Measurements from ENCODE around the gene PCDHGA1.

PCDHGA1 gene

DNA sequence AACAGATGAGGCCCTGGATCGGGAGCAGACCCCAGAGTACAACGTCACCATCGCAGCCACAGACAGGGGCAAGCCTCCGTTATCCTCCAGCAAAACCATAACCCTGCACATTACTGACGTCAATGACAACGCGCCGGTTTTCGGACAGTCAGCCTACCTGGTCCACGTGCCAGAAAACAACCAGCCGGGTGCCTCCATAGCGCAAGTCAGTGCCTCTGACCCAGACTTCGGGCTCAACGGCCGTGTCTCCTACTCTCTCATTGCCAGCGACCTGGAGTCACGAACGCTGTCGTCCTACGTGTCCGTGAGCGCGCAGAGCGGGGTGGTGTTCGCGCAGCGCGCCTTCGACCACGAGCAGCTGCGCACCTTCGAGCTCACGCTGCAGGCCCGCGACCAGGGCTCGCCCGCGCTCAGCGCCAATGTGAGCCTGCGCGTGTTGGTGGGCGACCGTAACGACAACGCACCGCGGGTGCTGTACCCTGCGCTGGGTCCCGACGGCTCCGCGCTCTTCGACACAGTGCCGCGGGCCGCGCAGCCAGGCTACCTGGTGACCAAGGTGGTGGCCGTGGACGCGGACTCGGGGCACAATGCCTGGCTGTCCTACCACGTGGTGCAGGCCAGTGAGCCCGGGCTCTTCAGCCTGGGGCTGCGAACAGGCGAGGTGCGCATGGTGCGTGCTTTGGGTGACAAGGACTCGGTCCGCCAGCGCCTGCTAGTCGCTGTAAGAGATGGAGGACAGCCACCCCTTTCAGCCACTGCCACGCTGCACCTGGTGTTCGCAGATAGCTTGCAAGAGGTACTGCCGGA lies 89.0 kb downstream of the PCDHGA1 start:
- TF ChIP-seq, protein P1, sequence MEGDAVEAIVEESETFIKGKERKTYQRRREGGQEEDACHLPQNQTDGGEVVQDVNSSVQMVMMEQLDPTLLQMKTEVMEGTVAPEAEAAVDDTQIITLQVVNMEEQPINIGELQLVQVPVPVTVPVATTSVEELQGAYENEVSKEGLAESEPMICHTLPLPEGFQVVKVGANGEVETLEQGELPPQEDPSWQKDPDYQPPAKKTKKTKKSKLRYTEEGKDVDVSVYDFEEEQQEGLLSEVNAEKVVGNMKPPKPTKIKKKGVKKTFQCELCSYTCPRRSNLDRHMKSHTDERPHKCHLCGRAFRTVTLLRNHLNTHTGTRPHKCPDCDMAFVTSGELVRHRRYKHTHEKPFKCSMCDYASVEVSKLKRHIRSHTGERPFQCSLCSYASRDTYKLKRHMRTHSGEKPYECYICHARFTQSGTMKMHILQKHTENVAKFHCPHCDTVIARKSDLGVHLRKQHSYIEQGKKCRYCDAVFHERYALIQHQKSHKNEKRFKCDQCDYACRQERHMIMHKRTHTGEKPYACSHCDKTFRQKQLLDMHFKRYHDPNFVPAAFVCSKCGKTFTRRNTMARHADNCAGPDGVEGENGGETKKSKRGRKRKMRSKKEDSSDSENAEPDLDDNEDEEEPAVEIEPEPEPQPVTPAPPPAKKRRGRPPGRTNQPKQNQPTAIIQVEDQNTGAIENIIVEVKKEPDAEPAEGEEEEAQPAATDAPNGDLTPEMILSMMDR (IDR thresholded peaks at IDR 0.05; ENCODE audit: low read depth, low read length, poor library complexity, severe bottlenecking), result no peak
- no peak for TF ChIP-seq EZH2phosphoT487 (IDR thresholded peaks at IDR 0.05; ENCODE audit: borderline replicate concordance, low read length)
- no peak overlapping the region for H3K4me2 ChIP-seq (ENCODE audit: low read length)
- H3K27me3 ChIP-seq (ENCODE audit: control insufficient read depth, low read length), result no peaks in the 10 kb centered on the region
- H3K79me2 ChIP-seq (ENCODE audit: control insufficient read depth, low read length), result no peaks in the 10 kb centered on the region
- H3F3A ChIP-seq (ENCODE audit: control insufficient read depth, insufficient read depth), result no peaks in the 10 kb centered on the region
- H3K27ac ChIP-seq (ENCODE audit: low read depth, low read length), result no peak overlapping the region
- no peaks in the 10 kb centered on the region for H3K9me2 ChIP-seq (replicated peaks; ENCODE audit: control insufficient read depth, low read length)
- no peak overlapping the region for H3K4me3 ChIP-seq (ENCODE audit: low read length)
- no peaks in the 10 kb centered on the region for H4K20me1 ChIP-seq (ENCODE audit: control insufficient read depth, insufficient read depth, low read depth, low read length)
- peaks cover 45% of the 10 kb centered on the region; the same call in 1 of the 2 replicates for H3K9me3 ChIP-seq (ENCODE audit: control insufficient read depth, insufficient read depth, low read length)
- H3K36me3 ChIP-seq (ENCODE audit: control insufficient read depth, low read length), result peaks cover 5% of the 10 kb centered on the region; the same call in 1 of the 2 replicates
- 0 out of 2 replicates have a peak, but pooled peaks cover 3% of the 10 kb centered on the region for H3K4me1 ChIP-seq (ENCODE audit: control insufficient read depth, low read length)

DNA sequence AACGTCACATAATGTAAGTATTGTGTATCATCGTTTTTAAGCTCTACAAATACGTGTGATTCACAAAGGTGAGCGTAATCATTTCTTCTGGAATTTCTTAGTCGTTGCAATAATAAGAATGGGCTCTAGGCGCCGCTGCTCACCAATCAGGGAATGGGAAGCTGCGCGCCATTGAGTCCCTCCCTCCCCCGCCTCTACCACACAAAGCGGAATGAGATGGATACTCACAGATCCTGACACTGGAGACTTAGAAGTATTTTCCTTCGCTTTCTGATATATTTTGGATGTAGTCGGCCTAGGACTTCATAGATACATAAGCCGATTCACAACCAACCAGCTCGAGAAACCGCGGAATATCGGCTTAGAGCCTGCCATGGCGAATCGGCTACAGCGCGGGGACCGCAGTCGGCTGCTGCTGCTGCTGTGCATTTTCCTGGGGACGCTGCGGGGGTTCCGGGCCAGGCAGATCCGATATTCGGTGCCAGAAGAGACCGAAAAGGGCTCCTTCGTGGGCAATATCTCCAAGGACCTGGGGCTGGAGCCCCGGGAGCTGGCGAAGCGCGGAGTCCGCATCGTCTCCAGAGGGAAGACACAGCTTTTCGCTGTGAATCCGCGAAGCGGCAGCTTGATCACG lies 90.7 kb downstream of the PCDHGA1 start, which contains the start of gene PCDHGA11:
PCDHGA11 (plus strand) TSS at position 197 of the 634 bp plus-strand sequence; CDS start at position 374, 177 bp downstream.
- no peak within 1 kb of the TSS for H3K27ac ChIP-seq (ENCODE audit: low read depth, low read length)
- H3K4me2 ChIP-seq (ENCODE audit: low read length), result peak within 1 kb of the TSS; percentile 58
- 0 out of 2 replicates have a peak, but pooled peaks cover 3% of the 10 kb centered on the region for H3K4me1 ChIP-seq (ENCODE audit: control insufficient read depth, low read length)
- H3F3A ChIP-seq (ENCODE audit: control insufficient read depth, insufficient read depth), result no peaks in the 10 kb centered on the region; the same call in 1 of the 2 replicates
- peak within 1 kb of the TSS; percentile 64 for H3K4me3 ChIP-seq (ENCODE audit: low read length)
- H3K27me3 ChIP-seq (ENCODE audit: control insufficient read depth, low read length), result no peaks in the 10 kb centered on the region
- H3K9me3 ChIP-seq (ENCODE audit: control insufficient read depth, insufficient read depth, low read length), result peaks cover 43% of the 10 kb centered on the region; the same call in 1 of the 2 replicates
- H3K9me2 ChIP-seq (replicated peaks; ENCODE audit: control insufficient read depth, low read length), result no peaks in the 10 kb centered on the region
- no peaks in the 10 kb centered on the region for H4K20me1 ChIP-seq (ENCODE audit: control insufficient read depth, insufficient read depth, low read depth, low read length)
- H3K79me2 ChIP-seq (ENCODE audit: control insufficient read depth, low read length), result no peaks in the 10 kb centered on the region
- peaks cover 4% of the 10 kb centered on the region; the same call in 1 of the 2 replicates for H3K36me3 ChIP-seq (ENCODE audit: control insufficient read depth, low read length)
- TF ChIP-seq, protein P1 (IDR thresholded peaks at IDR 0.05; ENCODE audit: low read depth, low read length, poor library complexity, severe bottlenecking), result peak; percentile 68
- no peak for TF ChIP-seq EZH2phosphoT487 (IDR thresholded peaks at IDR 0.05; ENCODE audit: borderline replicate concordance, low read length)

DNA sequence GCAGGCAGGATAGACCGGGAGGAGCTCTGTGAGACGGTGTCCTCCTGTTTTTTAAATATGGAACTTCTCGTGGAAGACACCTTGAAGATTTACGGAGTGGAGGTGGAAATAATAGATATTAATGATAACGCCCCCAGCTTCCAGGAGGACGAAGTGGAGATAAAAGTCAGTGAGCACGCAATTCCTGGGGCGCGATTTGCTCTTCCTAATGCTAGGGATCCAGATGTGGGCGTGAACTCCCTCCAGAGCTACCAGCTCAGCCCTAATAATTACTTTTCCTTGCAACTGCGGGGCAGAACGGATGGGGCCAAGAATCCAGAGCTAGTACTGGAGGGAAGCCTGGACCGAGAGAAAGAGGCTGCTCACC lies 91.2 kb downstream of the PCDHGA1 start:
- Histone ChIP-seq H3K9me2 (replicated peaks; ENCODE audit: control insufficient read depth, low read length) (no peaks in the 10 kb centered on the region), H3K36me3 (ENCODE audit: control insufficient read depth, low read length) (peaks cover 4% of the 10 kb centered on the region; the same call in 1 of the 2 replicates), H3F3A (ENCODE audit: control insufficient read depth, insufficient read depth) (no peaks in the 10 kb centered on the region; the same call in 1 of the 2 replicates), H3K4me1 (ENCODE audit: control insufficient read depth, low read length) (0 out of 2 replicates have a peak, but pooled peaks cover 3% of the 10 kb centered on the region), H4K20me1 (ENCODE audit: control insufficient read depth, insufficient read depth, low read depth, low read length) (no peaks in the 10 kb centered on the region), H3K27me3 (ENCODE audit: control insufficient read depth, low read length) (no peaks in the 10 kb centered on the region), H3K4me3 (ENCODE audit: low read length) (peak overlapping the region; percentile 64), H3K4me2 (ENCODE audit: low read length) (peak overlapping the region; percentile 58), H3K27ac (ENCODE audit: low read depth, low read length) (no peak overlapping the region), H3K9me3 (ENCODE audit: control insufficient read depth, insufficient read depth, low read length) (peaks cover 43% of the 10 kb centered on the region; the same call in 1 of the 2 replicates), H3K79me2 (ENCODE audit: control insufficient read depth, low read length) (no peaks in the 10 kb centered on the region)
- TF ChIP-seq EZH2phosphoT487 (IDR thresholded peaks at IDR 0.05; ENCODE audit: borderline replicate concordance, low read length), result no peak
- TF ChIP-seq, protein P1 (IDR thresholded peaks at IDR 0.05; ENCODE audit: low read depth, low read length, poor library complexity, severe bottlenecking), result no peak

Measured in DOHH2 (cell line).